Activated T-helper 2 cell treated with anti-CD3 and anti-CD28 coated beads, Interferon-gamma antibody, Interleukin-2, Interleukin-4, amounts not matched to agents 10 μg/mL and 5 μg/mL and 100 μg/mL, durations not matched to agents 14 hours and 24 hours and 36 hours (primary cell): ENCODE measurements around the gene MRPL53. TPM values are rescaled to one million over a fixed set of nuclear protein-coding genes. Genes with fewer than 3 reads are reported as not detected.
A peak's percentile ranks its signal among the peaks of the same experiment; 100 is the strongest.
"Not testable (repeated sequence)": the region's sequence is repeated elsewhere in the genome, so short reads cannot be mapped to it uniquely, and the experiment has no call there.

Experiments used
- DNase-seq: peaks from one replicate; pipeline ENCODE4 v3.0.0; 2021; ENCODE audit warnings: low spot score
- H3K27ac Mint-ChIP-seq: one replicate; pipeline ENCODE4 v1.8.0; 2021; ENCODE audit warnings: mixed read lengths
- H3K27me3 Mint-ChIP-seq: one replicate; pipeline ENCODE4 v1.8.0; 2021; ENCODE audit warnings: low read depth, mixed read lengths
- H3K36me3 Mint-ChIP-seq: one replicate; pipeline ENCODE4 v1.8.0; 2021; ENCODE audit warnings: low read depth, mixed read lengths
- H3K4me1 Mint-ChIP-seq: one replicate; pipeline ENCODE4 v1.8.0; 2021; ENCODE audit warnings: low read depth, mixed read lengths
- H3K4me3 Mint-ChIP-seq: one replicate; pipeline ENCODE4 v1.8.0; 2021; ENCODE audit warnings: low read depth, mild to moderate bottlenecking, moderate library complexity, mixed read lengths
- H3K9me3 Mint-ChIP-seq: one replicate; pipeline ENCODE4 v1.8.0; 2021; ENCODE audit warnings: mixed read lengths
- intact Hi-C: fragments of 100-400 bp; cut with micrococcal nuclease; formaldehyde crosslinking; loops from one replicate; pipeline ENCODE4 v1.15.1; 2023
- total RNA-seq: library from RNA; stranded (reverse); gene quantifications from 2 replicates; pipeline ENCODE4 v1.2.3, GENCODE V29; 2022

MRPL53 gene
- total RNA-seq, 1 donor from 2014 or later = 102 TPM

DNA sequence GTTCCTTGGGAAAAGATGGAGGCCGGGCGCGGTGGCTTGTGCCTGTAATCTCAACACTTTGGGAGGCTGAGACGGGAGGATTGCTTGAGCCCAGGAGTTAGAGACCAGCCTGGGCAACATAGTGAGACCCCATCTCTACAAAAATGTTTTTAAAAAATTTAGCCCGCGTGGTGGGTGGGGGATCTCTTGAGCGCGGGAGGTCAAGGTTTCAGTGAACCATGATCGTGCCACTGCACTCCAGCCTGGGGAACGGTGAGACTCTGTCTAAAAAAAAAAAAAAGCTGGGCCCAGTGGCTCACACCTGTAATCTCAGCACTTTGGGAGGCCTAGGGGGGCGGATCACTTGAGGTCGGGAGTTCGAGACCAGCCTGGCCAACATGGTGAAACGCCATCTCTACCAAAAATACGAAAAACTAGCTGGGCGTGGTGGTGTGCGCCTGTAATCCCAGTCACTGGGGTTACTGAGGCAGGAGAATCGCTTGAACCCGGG lies 11.2 kb upstream of the MRPL53 start:
- not testable (repeated sequence) for DNase-seq, H3K9me3 Mint-ChIP-seq, H3K27me3 Mint-ChIP-seq
- Mint-ChIP-seq H3K4me3 (peak overlapping the region; percentile 99), H3K27ac (peak overlapping the region; percentile 99), H3K4me1 (peaks cover 26% of the 10 kb centered on the region), H3K36me3 (peaks cover 39% of the 10 kb centered on the region)
- intact Hi-C loops = loop anchor here (1.0 to 2.0 kb wide), 5 partner anchors 11 to 104 kb away; partner anchors contain the start of genes AUP1, HTRA2, LBX2 and MRPL53

DNA sequence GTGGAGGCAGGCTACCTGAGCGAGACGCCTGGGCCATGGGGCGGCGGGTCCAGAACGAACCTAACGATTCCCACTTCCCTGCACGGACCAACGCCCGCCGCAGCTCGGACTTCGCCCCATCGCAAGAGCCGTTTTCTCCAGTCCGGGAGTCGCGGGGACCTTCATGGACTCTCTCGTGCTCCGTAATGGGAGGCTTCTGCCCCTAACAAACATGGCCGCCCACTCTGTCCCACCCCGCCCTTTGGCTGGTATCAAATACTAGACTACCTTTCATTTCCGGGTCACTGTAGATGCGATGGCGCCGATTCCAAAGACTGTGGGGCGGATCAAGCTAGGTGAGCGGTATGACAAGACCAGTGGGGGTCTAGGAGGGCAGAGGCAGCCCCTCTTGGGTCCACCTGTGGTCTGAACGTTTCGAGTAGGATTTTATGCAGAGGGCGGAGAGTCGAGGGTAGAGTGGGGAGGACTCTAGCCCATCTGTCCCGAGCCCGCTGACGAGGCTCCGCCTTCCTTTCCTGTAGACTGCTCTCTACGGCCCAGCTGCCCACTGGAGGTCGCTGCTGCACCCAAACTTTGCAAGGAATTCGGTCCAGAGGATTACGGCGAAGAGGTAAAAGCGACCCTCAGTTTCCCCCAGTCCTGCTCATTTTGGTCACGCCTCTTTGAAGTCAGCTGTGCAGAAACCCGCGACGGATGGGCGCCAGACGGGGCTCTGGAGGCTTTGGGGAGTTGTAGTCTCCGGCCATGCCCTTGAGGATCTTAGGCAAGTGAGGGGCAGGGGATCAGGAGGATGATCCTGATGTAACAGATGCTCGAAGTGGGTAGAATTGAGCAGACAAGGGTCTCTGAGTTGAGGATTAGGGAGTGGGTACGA lies 10.6 kb upstream of the MRPL53 start, which contains the start of the genes CCDC142 and TTC31:
Gene CCDC142 (minus strand): TSS at position 198 of the 874 bp plus-strand sequence. CDS start 161 bp downstream, at position 37.
Gene TTC31 (plus strand): TSS at position 281 of the 874 bp plus-strand sequence. CDS start 15 bp downstream, at position 296.
- Mint-ChIP-seq H3K36me3 (peaks cover 39% of the 10 kb centered on the region), H3K4me1 (peaks cover 26% of the 10 kb centered on the region), H3K27me3 (no peaks in the 10 kb centered on the region), H3K9me3 (no peaks in the 10 kb centered on the region), H3K27ac (peak within 1 kb of the TSS; percentile 99), H3K4me3 (peak within 1 kb of the TSS; percentile 99)
- peak; percentile 91 for DNase-seq
- intact Hi-C loops = loop anchor here (1.0 to 2.0 kb wide), 5 partner anchors 11 to 104 kb away; partner anchors contain the start of genes AUP1, HTRA2, LBX2 and MRPL53

DNA sequence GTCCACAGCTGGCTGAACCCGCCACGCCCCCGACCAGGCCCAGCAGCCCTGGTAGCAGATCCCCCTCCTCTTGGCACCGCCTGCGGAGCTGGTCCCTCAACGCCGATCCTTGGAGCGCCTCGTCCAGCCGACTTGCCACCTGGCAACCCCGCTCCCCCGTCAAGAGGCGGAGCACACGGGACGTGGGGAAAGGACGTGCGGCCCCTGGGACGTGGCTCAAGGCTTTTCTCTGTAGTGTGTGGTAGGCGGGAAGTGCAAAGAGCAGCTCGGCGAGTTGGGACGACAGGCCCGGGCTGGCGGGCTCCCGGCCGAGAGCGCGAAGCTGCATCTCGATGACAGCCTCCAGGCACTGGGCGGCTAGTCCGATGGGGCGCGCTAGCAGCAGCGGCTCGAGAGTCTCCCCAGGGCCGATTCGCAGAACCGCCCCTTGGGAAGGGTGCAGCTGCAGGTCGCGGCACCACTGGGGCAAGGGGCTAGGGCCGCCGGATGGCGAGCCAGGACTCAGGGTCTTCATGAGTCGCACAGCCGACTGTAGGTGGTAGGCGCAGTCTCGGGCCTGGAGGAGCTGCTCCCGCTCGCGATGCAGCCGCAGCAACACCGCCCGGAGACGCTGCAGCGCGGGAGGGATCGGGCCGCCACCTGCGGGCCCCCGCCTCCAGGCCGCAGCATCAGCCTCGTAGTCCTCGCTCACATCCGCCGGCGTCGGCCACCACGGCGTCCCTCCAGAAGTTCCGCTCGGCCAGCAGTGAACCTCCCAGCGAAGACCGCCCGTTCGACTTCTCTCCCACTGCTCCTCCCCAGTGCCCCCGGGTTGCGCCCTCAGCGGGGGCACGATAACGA lies 9.7 kb upstream of the MRPL53 start:
- DNase-seq = peak; percentile 60
- H3K36me3 Mint-ChIP-seq = peaks cover 44% of the 10 kb centered on the region
- H3K27ac Mint-ChIP-seq = peak overlapping the region; percentile 99
- H3K9me3 Mint-ChIP-seq = no peaks in the 10 kb centered on the region
- no peaks in the 10 kb centered on the region for H3K27me3 Mint-ChIP-seq
- intact Hi-C loops = loop anchor here (2.0 kb wide), 1 partner anchor 17 kb away; the partner anchor contains the start of gene LBX2
- peak overlapping the region; percentile 99 for H3K4me3 Mint-ChIP-seq
- H3K4me1 Mint-ChIP-seq = peaks cover 26% of the 10 kb centered on the region

DNA sequence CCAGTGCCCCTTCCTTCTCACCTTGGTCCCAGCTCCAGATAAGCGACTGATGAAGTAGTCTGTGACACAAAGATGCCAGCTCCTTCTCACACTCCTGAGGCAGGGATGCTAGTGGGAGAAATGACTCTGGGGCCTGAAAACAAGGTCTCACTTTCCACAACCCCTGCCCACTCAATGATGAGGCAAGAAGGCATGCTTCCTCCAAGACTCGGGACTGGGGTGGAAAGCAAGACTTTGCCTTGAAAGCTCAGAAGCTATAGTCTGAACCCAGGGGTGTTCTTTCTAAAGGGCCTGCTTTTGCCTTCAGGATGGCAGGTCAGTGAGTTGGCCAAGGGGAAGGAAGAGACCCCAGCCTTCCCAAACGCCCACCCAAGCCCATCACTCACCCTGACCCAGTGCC lies 9.0 kb upstream of the MRPL53 start:
- H3K4me3 Mint-ChIP-seq = peak overlapping the region; percentile 99
- H3K36me3 Mint-ChIP-seq = peaks cover 45% of the 10 kb centered on the region
- H3K27me3 Mint-ChIP-seq = no peaks in the 10 kb centered on the region
- no peak for DNase-seq
- H3K4me1 Mint-ChIP-seq = peaks cover 23% of the 10 kb centered on the region
- H3K9me3 Mint-ChIP-seq = no peaks in the 10 kb centered on the region
- H3K27ac Mint-ChIP-seq = no peak overlapping the region
- intact Hi-C loops = no loop called here

DNA sequence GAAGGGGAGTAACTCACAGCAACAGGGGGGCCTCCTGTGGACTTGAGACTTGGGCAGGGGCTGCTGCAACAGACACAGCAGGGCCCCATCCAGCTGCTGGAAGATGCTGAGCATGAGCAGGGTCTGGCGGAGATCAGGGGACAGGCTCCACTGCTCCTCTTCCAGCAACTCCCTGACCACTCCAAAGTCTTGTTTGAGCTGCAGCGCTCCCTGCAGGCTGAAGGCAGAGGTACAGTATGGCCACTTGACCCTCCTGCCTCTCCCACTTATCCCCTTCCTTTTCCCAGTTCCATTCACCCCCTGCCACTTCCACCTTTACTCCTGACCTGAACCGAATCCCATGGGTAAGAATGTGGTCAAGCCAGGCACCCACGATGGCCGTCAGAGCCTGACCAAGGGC lies 2.4 kb upstream of the MRPL53 start:
- no peaks in the 10 kb centered on the region for H3K27me3 Mint-ChIP-seq
- no peak for DNase-seq
- H3K4me3 Mint-ChIP-seq = no peak overlapping the region
- H3K4me1 Mint-ChIP-seq = peaks cover 25% of the 10 kb centered on the region
- no peak overlapping the region for H3K27ac Mint-ChIP-seq
- intact Hi-C loops = no loop called here
- no peaks in the 10 kb centered on the region for H3K9me3 Mint-ChIP-seq
- peaks cover 58% of the 10 kb centered on the region for H3K36me3 Mint-ChIP-seq

DNA sequence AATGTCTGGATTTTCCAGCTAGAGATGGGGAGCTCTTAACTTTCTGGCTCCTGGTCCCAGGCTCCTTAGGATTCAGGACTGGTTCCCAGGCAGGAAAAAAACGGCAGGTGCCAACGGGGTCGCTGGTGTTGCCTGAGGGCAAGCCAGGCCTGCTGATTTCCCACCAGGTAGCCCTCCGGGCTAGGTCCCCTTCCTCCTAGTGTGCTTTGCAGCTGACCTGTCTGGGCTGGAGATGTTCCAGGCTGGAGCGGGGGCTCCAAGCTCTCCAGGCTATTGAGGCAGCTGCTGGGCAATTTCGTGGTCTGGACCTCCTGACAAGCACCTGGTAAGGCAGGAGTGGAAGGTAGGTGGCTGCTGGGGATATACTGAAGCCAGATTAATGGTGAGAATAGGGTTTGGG lies 2.0 kb upstream of the MRPL53 start:
- H3K9me3 Mint-ChIP-seq = no peaks in the 10 kb centered on the region
- no peak for DNase-seq
- H3K36me3 Mint-ChIP-seq = peaks cover 57% of the 10 kb centered on the region
- intact Hi-C loops = no loop called here
- H3K27ac Mint-ChIP-seq = no peak overlapping the region
- H3K4me3 Mint-ChIP-seq = peak overlapping the region; percentile 39
- peaks cover 27% of the 10 kb centered on the region for H3K4me1 Mint-ChIP-seq
- H3K27me3 Mint-ChIP-seq = no peaks in the 10 kb centered on the region

DNA sequence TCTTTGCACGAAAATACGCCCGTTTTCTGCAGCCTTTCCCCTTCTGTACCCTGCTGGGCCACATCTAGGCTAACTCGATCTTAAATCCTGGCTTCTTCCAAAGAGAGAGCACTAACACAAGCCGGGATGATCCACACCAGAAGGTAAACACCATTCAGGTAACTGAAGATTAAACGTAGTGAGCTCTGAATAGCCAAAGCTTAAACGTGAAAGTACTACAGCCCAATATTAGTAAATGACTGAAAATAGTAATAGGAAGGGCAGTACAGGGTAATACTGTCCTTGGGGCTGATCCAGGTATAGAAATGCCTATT lies 422 bp upstream of the MRPL53 start:
- H3K27ac Mint-ChIP-seq = peak overlapping the region; percentile 98

DNA sequence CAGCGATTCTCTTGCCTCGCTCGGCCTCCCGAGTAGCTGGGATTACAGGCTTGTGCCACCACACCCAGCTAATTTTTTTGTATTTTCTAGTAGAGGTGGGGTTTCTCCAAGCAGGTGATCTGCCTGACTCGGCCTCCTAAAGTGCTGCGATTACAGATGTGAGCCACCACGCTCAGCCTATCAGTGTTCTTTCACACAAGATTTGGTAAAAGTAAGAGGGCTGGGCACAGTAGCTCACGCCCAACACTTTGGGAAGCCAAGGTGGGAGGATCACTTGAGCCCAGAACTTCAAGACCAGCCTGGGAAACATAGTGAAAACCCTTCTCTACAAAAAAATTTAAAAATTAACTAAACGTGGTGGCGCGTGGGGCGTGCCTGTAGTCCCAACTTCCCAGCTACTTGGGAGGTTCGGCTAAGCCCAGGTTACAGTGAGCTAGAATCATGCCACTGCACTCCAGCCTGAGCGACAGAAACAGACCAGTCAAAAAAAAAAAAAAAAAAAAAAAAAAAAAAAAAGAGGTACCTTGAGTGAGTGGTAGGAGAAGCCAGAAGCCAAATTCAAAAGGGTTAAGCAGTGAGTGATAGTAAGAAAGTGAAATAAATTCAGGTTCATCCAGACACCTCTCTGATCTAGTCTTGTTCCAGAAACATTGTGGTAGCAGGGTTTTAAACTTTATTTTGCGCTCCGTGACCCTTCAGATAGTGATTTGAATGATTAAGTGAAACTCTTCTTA lies 981 bp downstream of the MRPL53 start:
- H3K4me3 Mint-ChIP-seq = peak overlapping the region; percentile 97
- peaks cover 25% of the 10 kb centered on the region for H3K4me1 Mint-ChIP-seq
- H3K9me3 Mint-ChIP-seq = no peaks in the 10 kb centered on the region
- H3K27me3 Mint-ChIP-seq = no peaks in the 10 kb centered on the region
- DNase-seq = no peak
- intact Hi-C loops = loop anchor here (1.0 kb wide), 2 partner anchors 12 to 13 kb away; partner anchors contain the start of genes TTC31 and WBP1
- peaks cover 41% of the 10 kb centered on the region for H3K36me3 Mint-ChIP-seq
- peak overlapping the region; percentile 98 for H3K27ac Mint-ChIP-seq

More for the DNA sequence above, 422 bp upstream of the MRPL53 start:
- no peak for DNase-seq
- H3K4me1 Mint-ChIP-seq = peaks cover 25% of the 10 kb centered on the region
- H3K9me3 Mint-ChIP-seq = no peaks in the 10 kb centered on the region
- intact Hi-C loops = loop anchor here (1.0 kb wide), 2 partner anchors 10 to 15 kb away; partner anchors contain the start of genes TTC31 and WBP1
- H3K4me3 Mint-ChIP-seq = peak overlapping the region; percentile 97
- peaks cover 52% of the 10 kb centered on the region for H3K36me3 Mint-ChIP-seq
- H3K27me3 Mint-ChIP-seq = no peaks in the 10 kb centered on the region

DNA sequence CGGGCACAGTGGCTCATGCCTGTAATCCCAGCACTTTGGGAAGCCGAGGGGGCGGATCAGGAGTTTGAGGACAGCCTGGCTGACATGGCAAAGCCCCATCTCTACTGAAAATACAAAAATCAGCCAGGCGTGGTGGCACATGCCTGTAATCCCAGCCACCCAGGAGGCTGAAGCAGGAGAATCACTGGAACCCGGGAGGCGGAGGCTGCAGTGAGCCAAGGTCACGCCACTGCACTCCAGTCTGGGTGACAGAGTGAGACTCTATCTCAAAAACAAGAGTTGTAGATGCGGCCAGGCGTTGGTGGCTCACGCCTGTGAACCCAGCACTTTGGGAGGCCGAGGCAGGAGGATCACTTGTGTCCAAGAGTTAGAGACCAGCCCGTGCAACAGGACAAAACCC lies 1.7 kb downstream of the MRPL53 start:
- H3K9me3 Mint-ChIP-seq, intact Hi-C loops, DNase-seq, H3K27me3 Mint-ChIP-seq: not testable (repeated sequence)
- H3K27ac Mint-ChIP-seq = peak overlapping the region; percentile 73
- peaks cover 25% of the 10 kb centered on the region for H3K4me1 Mint-ChIP-seq
- peaks cover 38% of the 10 kb centered on the region for H3K36me3 Mint-ChIP-seq
- peak overlapping the region; percentile 73 for H3K4me3 Mint-ChIP-seq

DNA sequence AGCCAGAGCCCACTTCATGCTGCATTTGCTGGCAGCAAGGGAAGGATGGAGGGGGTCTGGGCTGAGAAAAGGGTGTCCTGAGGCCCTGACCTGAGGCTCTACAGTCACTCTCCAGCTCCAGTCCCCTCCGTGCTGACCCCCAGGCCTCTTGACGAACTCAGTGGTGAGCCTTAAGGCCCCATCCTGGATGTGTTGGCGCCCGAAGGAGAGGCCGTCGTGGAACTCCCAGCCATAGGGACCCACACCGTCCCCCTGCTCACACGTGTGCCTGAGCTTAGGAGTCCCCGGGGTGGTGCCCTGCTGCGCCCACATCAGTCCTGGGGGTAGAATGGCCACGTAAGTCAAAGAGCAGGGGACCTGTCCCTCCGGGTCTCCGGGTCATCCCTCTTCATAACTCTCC lies 8.1 kb downstream of the MRPL53 start:
- peaks cover 19% of the 10 kb centered on the region for H3K36me3 Mint-ChIP-seq
- H3K9me3 Mint-ChIP-seq = no peaks in the 10 kb centered on the region
- intact Hi-C loops = no loop called here
- DNase-seq = no peak
- peak overlapping the region; percentile 98 for H3K4me3 Mint-ChIP-seq
- H3K27ac Mint-ChIP-seq = peak overlapping the region; percentile 79
- no peaks in the 10 kb centered on the region for H3K27me3 Mint-ChIP-seq
- H3K4me1 Mint-ChIP-seq = peaks cover 8% of the 10 kb centered on the region

DNA sequence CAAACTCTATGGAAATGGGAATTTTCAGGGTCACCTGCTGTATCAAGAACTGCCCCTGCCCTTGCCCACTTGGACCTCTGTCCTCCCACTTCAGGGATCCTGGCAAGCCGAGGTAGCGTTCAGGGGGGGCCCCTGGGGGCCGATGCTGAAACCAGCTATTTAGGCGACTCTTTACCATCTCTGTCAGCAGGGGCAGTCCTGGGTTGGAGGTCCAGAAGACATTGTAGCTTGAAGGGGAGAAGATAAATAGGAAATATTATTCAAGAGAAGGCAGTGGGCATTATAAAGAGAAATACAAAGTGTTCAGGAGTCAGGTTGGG lies 9.7 kb downstream of the MRPL53 start:
- H3K36me3 Mint-ChIP-seq = peaks cover 19% of the 10 kb centered on the region
- H3K27ac Mint-ChIP-seq = no peak overlapping the region
- H3K4me3 Mint-ChIP-seq = peak overlapping the region; percentile 56
- H3K9me3 Mint-ChIP-seq = no peaks in the 10 kb centered on the region
- H3K4me1 Mint-ChIP-seq = peaks cover 10% of the 10 kb centered on the region
- intact Hi-C loops = no loop called here
- DNase-seq = no peak
- H3K27me3 Mint-ChIP-seq = no peaks in the 10 kb centered on the region
